Measurements from ENCODE around the gene LARGE1. TPM values are rescaled to one million over a fixed set of nuclear protein-coding genes. Genes with fewer than 3 reads are reported as not detected.
A peak's percentile ranks its signal among the peaks of the same experiment; 100 is the strongest.

LARGE1 gene
- total RNA-seq, 4 donors from 2014 or later: 78.1 to 156 (median 104) TPM

- no peak overlapping the region for H3K4me3 ChIP-seq
- DNase-seq: peak in 2 of 3 donors; percentile 50 to 53
- H3K36me3 ChIP-seq: peaks cover 0 to 4% (median 0%) of the 10 kb centered on the region in 3 donors
- H3K27ac ChIP-seq: peak overlapping the region in 1 of 4 donors; percentile 66
- TF ChIP-seq POLR2A (IDR thresholded peaks at IDR 0.05) (no peak), CTCF (IDR thresholded peaks at IDR 0.05) (no peak)
- no peaks in the 10 kb centered on the region for H3K27me3 ChIP-seq
- H3K9me3 ChIP-seq: peaks cover 0 to 4% (median 0%) of the 10 kb centered on the region in 4 donors
- H3K4me1 ChIP-seq: peaks cover 0 to 11% (median 0%) of the 10 kb centered on the region in 4 donors
Measured at GRCh38 chr22:33519974-33520903, 400.0 kb downstream of the LARGE1 start.

GRCh38 chr22:33519071-33519973 is 401.0 kb downstream of the LARGE1 start:
- H3K27ac ChIP-seq: peak overlapping the region in 1 of 4 donors; percentile 66
- H3K9me3 ChIP-seq: peaks cover 0 to 4% (median 0%) of the 10 kb centered on the region in 4 donors
- peaks cover 0 to 11% (median 0%) of the 10 kb centered on the region in 4 donors for H3K4me1 ChIP-seq
- TF ChIP-seq CTCF (IDR thresholded peaks at IDR 0.05) (peak; percentile 37 to 73 (median 64)), POLR2A (IDR thresholded peaks at IDR 0.05) (no peak)
- DNase-seq: peak in 2 of 3 donors; percentile 49 to 54
- peaks cover 0 to 4% (median 0%) of the 10 kb centered on the region in 3 donors for H3K36me3 ChIP-seq
- no peak overlapping the region for H3K4me3 ChIP-seq
- H3K27me3 ChIP-seq: no peaks in the 10 kb centered on the region

- TF ChIP-seq POLR2A (IDR thresholded peaks at IDR 0.05) (no peak), CTCF (IDR thresholded peaks at IDR 0.05) (no peak)
- DNase-seq: no peak
- Histone ChIP-seq H3K4me1 (peaks cover 0 to 11% (median 0%) of the 10 kb centered on the region in 4 donors), H3K4me3 (no peak overlapping the region), H3K9me3 (peaks cover 0 to 4% (median 0%) of the 10 kb centered on the region in 4 donors), H3K27me3 (no peaks in the 10 kb centered on the region), H3K36me3 (peaks cover 0 to 4% (median 0%) of the 10 kb centered on the region in 3 donors), H3K27ac (peak overlapping the region in 1 of 4 donors; percentile 66)
Measured at GRCh38 chr22:33518405-33518804, 401.9 kb downstream of the LARGE1 start.

- H3K4me3 ChIP-seq: no peak overlapping the region
- H3K36me3 ChIP-seq: no peaks in the 10 kb centered on the region
- H3K9me3 ChIP-seq: no peaks in the 10 kb centered on the region
- peak in 1 of 3 donors; percentile 54 for DNase-seq
- no peaks in the 10 kb centered on the region for H3K27me3 ChIP-seq
- H3K27ac ChIP-seq: no peak overlapping the region
- H3K4me1 ChIP-seq: no peaks in the 10 kb centered on the region
- TF ChIP-seq POLR2A (IDR thresholded peaks at IDR 0.05): no peak
- no peak for TF ChIP-seq CTCF (IDR thresholded peaks at IDR 0.05)
Measured at GRCh38 chr22:33515795-33516194, 404.5 kb downstream of the LARGE1 start.

All from Peyer's patch (tissue), 4 donors.